ENCODE data around the gene APBA2. TPM values are rescaled to one million over a fixed set of nuclear protein-coding genes. Genes with fewer than 3 reads are reported as not detected.
A peak's percentile ranks its signal among the peaks of the same experiment; 100 is the strongest.

Gene APBA2
- total and polyA plus RNA-seq, 4 donors, result 0.41 to 2.1 (median 1.9) TPM

DNA sequence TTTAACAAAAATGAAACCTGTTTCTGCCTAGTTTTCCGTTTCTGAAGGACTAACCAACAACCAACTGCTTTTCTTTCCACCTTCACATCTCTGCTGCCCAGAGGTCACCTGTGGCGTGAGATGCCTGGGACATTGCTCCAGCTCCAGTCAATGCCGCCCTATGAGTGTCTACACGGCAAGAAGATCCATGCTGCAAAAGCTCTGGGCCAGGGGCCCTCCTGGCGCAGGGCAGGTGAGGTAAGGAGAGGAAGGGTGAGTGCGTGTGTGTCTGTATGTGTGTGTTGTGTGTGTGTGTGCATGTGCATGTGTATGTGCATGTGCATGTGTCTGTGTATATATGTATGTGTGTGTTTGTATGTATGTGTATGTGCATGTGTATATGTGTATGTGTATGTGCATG, 252.5 kb downstream of the APBA2 start:
- ATAC-seq (ENCODE audit: low FRiP score) (no peak), DNase-seq (no peak)
- WGBS, 2 donors, result 94 to 96% methylated on average over 6 of the region's 6 CpGs
- Histone ChIP-seq H3K4me1 (ENCODE audit: control insufficient read depth in 1 of 2, insufficient read depth in 2 of 2, low read length in 2 of 2) (no peaks in the 10 kb centered on the region), H3K27ac (ENCODE audit: low read depth in 1 of 2, low read length in 2 of 2) (no peak overlapping the region), H3K36me3 (ENCODE audit: control insufficient read depth in 1 of 2, insufficient read depth in 2 of 2, low read length in 1 of 2) (no peaks in the 10 kb centered on the region), H3K4me3 (ENCODE audit: low read length in 2 of 2) (no peak overlapping the region), H3K27me3 (ENCODE audit: control insufficient read depth in 1 of 2, insufficient read depth in 2 of 2, low read length in 1 of 2) (no peaks in the 10 kb centered on the region), H3K9me3 (ENCODE audit: control insufficient read depth, low read length) (no peaks in the 10 kb centered on the region)
- intact Hi-C loops (cut with DNase I), result no loop called here

DNA sequence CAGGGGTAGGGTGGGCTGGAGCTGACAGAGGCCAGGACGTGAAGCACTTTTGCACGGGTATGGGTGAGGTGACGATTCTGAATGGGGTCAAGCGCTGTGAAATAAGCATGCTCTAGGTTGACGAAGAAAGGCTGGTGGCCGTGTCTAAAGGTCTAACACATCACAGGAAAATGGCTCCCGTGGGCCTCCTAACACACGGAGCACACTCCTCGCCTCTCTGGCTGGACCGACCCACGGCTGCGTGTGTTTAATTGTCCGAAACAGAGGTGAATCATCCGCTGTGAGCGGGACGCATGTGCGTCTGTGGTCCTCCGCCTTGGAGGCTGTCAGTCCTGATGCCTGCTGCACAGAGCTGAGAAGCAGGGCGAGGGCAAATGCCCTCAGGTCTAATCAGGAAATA, 253.3 kb downstream of the APBA2 start:
- intact Hi-C loops (cut with DNase I), result no loop called here
- ATAC-seq (ENCODE audit: low FRiP score) (no peak), DNase-seq (no peak)
- Histone ChIP-seq H3K27me3 (ENCODE audit: control insufficient read depth in 1 of 2, insufficient read depth in 2 of 2, low read length in 1 of 2) (no peaks in the 10 kb centered on the region), H3K9me3 (ENCODE audit: control insufficient read depth, low read length) (no peaks in the 10 kb centered on the region), H3K4me1 (ENCODE audit: control insufficient read depth in 1 of 2, insufficient read depth in 2 of 2, low read length in 2 of 2) (no peaks in the 10 kb centered on the region), H3K27ac (ENCODE audit: low read depth in 1 of 2, low read length in 2 of 2) (no peak overlapping the region), H3K4me3 (ENCODE audit: low read length in 2 of 2) (no peak overlapping the region), H3K36me3 (ENCODE audit: control insufficient read depth in 1 of 2, insufficient read depth in 2 of 2, low read length in 1 of 2) (no peaks in the 10 kb centered on the region)
- 71 to 81% methylated on average over 17 to 19 of the region's 19 CpGs for WGBS, 2 donors

DNA sequence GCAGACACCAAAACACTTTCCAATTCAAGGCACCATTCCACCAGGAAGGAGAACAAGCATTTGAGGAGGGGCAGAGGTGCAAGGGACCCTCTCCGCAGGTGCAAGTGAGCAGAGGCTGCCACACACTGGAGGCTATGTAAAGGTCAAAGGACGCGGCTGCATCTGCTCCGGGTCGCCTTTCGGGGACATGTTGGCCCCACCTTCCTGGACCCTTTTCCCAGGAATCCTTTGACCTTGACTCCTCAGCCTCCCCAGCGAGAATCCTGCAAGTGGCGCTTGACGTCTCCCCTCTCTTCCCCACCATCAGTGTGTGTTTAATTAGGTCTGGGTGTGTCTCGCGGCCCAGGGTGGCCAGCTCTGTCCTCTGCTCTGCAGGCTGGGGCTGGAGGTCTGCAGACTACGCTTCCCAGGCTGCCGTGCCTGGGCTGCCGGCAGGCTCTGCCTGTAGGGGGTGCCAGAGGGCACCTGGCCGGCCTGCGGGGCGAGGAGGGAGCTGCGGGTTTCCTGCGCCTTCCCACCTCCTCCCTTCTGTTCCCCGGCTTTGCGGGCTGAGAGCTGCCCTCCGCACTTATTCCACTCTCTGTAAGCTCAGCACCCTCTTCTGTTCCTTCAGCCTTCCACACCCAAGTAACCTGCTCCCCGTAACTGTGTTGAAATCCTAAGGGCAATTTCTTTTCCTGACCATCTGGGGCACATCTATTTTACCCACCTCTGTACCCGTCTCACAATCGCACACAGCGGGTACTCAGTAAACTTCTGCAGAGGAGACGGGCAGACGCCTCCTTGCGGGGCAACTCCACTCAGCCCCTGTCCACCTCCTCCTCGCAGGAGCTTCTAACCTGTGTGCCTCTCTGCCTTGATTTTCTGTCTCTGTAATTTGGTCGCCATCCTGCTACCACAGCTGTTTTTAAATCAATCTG, 254.0 kb downstream of the APBA2 start:
- ATAC-seq (ENCODE audit: low FRiP score) (peak; percentile 58), DNase-seq (no peak)
- intact Hi-C loops (cut with DNase I), result loop anchor here in 1 of 2 donors (10.0 kb wide), 1 partner anchor 435 kb away; a partner anchor contains a TSS
- H3K4me3 ChIP-seq (ENCODE audit: low read length in 2 of 2), result no peak overlapping the region
- H3K4me1 ChIP-seq (ENCODE audit: control insufficient read depth in 1 of 2, insufficient read depth in 2 of 2, low read length in 2 of 2), result no peaks in the 10 kb centered on the region
- no peak overlapping the region for H3K27ac ChIP-seq (ENCODE audit: low read depth in 1 of 2, low read length in 2 of 2)
- H3K9me3 ChIP-seq (ENCODE audit: control insufficient read depth, low read length), result no peaks in the 10 kb centered on the region
- H3K36me3 ChIP-seq (ENCODE audit: control insufficient read depth in 1 of 2, insufficient read depth in 2 of 2, low read length in 1 of 2), result no peaks in the 10 kb centered on the region
- 15 to 19% methylated on average over 31 of the region's 31 CpGs for WGBS, 2 donors
- H3K27me3 ChIP-seq (ENCODE audit: control insufficient read depth in 1 of 2, insufficient read depth in 2 of 2, low read length in 1 of 2), result no peaks in the 10 kb centered on the region

DNA sequence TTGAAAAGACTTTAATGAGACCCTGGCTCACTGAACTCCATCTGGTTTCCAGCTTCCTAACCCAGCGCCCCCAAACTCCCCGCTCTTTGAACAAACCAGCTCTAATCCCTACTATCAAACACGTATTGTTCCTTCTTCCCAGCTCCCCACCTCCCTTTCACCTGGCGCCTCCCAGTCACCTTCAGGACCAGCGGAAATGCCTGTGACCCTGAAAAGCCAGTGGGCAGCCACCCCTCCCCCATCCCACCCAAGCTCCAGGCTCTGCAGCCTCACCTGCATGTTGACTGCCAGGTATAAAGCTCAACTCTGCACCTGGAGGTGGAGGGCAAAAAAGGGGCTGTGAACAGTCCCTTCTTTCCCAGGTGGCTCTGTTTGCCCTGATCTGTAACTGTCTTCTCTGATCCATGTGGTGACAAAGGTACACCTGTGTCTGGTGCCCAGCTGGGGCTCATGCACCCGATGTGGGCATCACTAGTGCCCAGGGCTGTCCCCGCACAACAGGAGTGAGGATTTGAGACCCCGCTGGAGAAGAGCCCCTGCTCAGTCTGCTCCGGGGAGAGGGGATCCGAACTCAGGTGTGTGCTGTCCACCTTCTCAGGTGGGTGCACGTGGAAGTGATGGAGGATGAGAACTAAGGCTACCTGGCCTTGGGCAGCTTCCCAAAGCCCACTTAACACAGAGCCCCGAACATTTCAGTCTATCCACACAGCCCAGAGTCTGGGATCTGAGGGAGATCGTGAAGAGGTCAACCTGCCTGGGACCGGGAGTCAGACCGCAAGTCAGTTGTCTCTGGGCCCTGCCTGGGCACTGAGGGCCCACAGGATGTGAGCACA, 254.9 kb downstream of the APBA2 start:
- no peak overlapping the region for H3K27ac ChIP-seq (ENCODE audit: low read depth in 1 of 2, low read length in 2 of 2)
- intact Hi-C loops (cut with DNase I), result loop anchor here in 1 of 2 donors (10.0 kb wide), 1 partner anchor 434 kb away; a partner anchor contains a TSS
- no peaks in the 10 kb centered on the region for H3K9me3 ChIP-seq (ENCODE audit: control insufficient read depth, low read length)
- 82 to 84% methylated on average over 15 of the region's 15 CpGs for WGBS, 2 donors
- no peaks in the 10 kb centered on the region for H3K4me1 ChIP-seq (ENCODE audit: control insufficient read depth in 1 of 2, insufficient read depth in 2 of 2, low read length in 2 of 2)
- ATAC-seq (ENCODE audit: low FRiP score), result no peak
- no peaks in the 10 kb centered on the region for H3K36me3 ChIP-seq (ENCODE audit: control insufficient read depth in 1 of 2, insufficient read depth in 2 of 2, low read length in 1 of 2)
- no peaks in the 10 kb centered on the region for H3K27me3 ChIP-seq (ENCODE audit: control insufficient read depth in 1 of 2, insufficient read depth in 2 of 2, low read length in 1 of 2)
- H3K4me3 ChIP-seq (ENCODE audit: low read length in 2 of 2), result no peak overlapping the region
- DNase-seq, result no peak

DNA sequence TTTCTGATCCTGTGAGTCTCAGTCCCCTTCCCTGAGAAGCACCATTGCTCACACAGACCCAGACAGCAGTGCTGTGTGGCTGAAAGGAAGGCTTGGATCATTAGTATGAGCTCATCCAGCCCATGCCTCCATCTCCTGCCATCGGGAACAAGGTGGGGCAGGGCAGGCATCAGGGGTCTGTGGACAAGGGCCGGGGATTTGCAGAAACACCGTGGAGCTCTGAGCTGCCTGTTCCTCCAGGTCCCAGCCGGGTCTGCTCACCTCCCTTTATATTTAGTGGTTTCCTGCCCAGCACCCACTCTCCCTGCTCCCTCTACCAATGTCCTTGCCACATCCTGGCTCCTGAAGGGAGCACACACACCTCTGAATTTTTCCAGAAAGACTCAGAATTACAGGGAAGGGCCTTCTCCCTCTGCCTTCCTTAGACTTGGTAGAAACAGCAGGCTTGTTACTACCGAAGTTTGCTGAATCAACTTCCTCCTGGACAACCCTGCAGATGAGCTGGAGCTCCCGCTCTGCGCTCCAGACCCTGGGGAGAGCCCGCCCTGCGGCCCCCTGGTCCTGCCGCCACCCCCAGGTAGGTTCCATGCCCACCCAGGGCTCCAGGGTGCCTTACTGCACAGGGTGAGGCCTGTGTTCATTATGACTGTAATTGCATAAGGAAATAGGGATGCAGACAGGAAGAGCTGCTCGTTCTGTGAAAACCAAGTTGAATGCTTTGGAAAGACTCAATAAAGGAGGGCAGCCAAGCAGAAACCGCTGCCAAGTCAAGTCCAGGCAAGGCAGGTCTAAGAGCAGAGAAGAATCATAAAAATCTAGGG, 255.7 kb downstream of the APBA2 start:
- Histone ChIP-seq H3K4me1 (ENCODE audit: control insufficient read depth in 1 of 2, insufficient read depth in 2 of 2, low read length in 2 of 2) (no peaks in the 10 kb centered on the region), H3K27ac (ENCODE audit: low read depth in 1 of 2, low read length in 2 of 2) (no peak overlapping the region), H3K27me3 (ENCODE audit: control insufficient read depth in 1 of 2, insufficient read depth in 2 of 2, low read length in 1 of 2) (no peaks in the 10 kb centered on the region), H3K4me3 (ENCODE audit: low read length in 2 of 2) (no peak overlapping the region), H3K36me3 (ENCODE audit: control insufficient read depth in 1 of 2, insufficient read depth in 2 of 2, low read length in 1 of 2) (no peaks in the 10 kb centered on the region), H3K9me3 (ENCODE audit: control insufficient read depth, low read length) (no peaks in the 10 kb centered on the region)
- no peak for ATAC-seq (ENCODE audit: low FRiP score)
- WGBS, 2 donors, result 70 to 72% methylated on average over 12 of the region's 12 CpGs
- no peak for DNase-seq
- intact Hi-C loops (cut with DNase I), result loop anchor here in 1 of 2 donors (10.0 kb wide), 1 partner anchor 433 kb away; a partner anchor contains a TSS

DNA sequence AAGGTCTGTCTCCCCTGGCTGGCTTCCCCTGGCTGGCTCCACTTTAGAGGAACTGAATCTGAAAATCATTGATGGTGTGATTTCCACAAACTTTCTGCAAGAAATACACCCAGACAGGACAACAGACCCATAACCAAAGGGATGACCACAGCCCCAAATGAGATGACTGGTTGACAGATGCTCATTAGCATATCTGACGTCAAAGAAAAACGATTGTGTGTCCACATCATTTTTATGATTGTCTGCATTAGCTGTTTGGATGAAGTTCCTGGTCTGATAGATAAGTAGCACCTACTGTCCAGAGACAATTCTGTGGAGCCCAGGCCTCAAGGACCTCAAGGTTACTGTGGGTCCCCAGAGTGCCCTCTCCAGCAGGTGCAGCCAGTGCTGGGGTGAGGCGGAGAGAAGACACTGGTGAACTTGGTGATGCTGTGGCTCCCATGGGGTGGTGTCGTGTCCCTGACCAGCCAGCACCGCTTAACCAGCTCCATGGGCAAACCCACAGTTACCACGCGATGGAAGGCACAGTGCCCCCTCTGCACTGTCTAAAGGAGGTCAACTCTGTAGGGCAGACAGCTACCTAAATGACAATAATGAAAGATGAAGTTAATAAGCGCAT, 256.5 kb downstream of the APBA2 start:
- Histone ChIP-seq H3K4me3 (ENCODE audit: low read length in 2 of 2) (no peak overlapping the region), H3K9me3 (ENCODE audit: control insufficient read depth, low read length) (no peaks in the 10 kb centered on the region), H3K36me3 (ENCODE audit: control insufficient read depth in 1 of 2, insufficient read depth in 2 of 2, low read length in 1 of 2) (no peaks in the 10 kb centered on the region), H3K27ac (ENCODE audit: low read depth in 1 of 2, low read length in 2 of 2) (no peak overlapping the region), H3K4me1 (ENCODE audit: control insufficient read depth in 1 of 2, insufficient read depth in 2 of 2, low read length in 2 of 2) (no peaks in the 10 kb centered on the region), H3K27me3 (ENCODE audit: control insufficient read depth in 1 of 2, insufficient read depth in 2 of 2, low read length in 1 of 2) (no peaks in the 10 kb centered on the region)
- no peak for ATAC-seq (ENCODE audit: low FRiP score)
- intact Hi-C loops (cut with DNase I), result loop anchor here in 1 of 2 donors (10.0 kb wide), 1 partner anchor 433 kb away; a partner anchor contains a TSS
- WGBS, 2 donors, result 87 to 90% methylated on average over 8 of the region's 8 CpGs
- no peak for DNase-seq

DNA sequence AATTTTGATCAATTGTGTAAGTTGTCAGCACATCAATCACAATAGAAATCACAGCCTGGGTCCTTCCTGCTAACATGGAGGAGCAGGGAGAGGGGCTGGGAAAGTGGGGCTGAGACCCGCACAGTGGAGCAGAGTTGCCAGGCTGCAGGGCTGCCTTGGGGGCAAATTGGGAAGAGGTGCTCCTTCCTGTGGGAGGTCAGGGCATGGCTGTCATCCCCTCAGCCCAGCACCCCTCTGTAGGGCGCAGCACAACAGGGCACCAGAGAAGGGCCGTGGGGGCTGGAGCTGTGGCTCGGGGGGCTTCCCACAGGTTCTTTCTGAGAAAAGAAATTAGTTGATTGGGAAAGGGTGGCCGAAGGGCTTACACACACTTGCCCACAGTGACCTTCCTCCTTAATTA, 257.5 kb downstream of the APBA2 start:
- Histone ChIP-seq H3K4me3 (ENCODE audit: low read length in 2 of 2) (no peak overlapping the region), H3K9me3 (ENCODE audit: control insufficient read depth, low read length) (no peaks in the 10 kb centered on the region), H3K4me1 (ENCODE audit: control insufficient read depth in 1 of 2, insufficient read depth in 2 of 2, low read length in 2 of 2) (no peaks in the 10 kb centered on the region), H3K36me3 (ENCODE audit: control insufficient read depth in 1 of 2, insufficient read depth in 2 of 2, low read length in 1 of 2) (no peaks in the 10 kb centered on the region), H3K27me3 (ENCODE audit: control insufficient read depth in 1 of 2, insufficient read depth in 2 of 2, low read length in 1 of 2) (no peaks in the 10 kb centered on the region), H3K27ac (ENCODE audit: low read depth in 1 of 2, low read length in 2 of 2) (no peak overlapping the region)
- no peak for ATAC-seq (ENCODE audit: low FRiP score)
- WGBS, 2 donors, result 87 to 90% methylated on average over 5 of the region's 5 CpGs
- intact Hi-C loops (cut with DNase I), result loop anchor here in 1 of 2 donors (10.0 kb wide), 1 partner anchor 432 kb away; a partner anchor contains a TSS
- no peak for DNase-seq
